ENCODE data around the gene MDN1.
A peak's percentile ranks its signal among the peaks of the same experiment; 100 is the strongest.
"Not testable (repeated sequence)": the region's sequence is repeated elsewhere in the genome, so short reads cannot be mapped to it uniquely, and the experiment has no call there.

The MDN1 gene, protein sequence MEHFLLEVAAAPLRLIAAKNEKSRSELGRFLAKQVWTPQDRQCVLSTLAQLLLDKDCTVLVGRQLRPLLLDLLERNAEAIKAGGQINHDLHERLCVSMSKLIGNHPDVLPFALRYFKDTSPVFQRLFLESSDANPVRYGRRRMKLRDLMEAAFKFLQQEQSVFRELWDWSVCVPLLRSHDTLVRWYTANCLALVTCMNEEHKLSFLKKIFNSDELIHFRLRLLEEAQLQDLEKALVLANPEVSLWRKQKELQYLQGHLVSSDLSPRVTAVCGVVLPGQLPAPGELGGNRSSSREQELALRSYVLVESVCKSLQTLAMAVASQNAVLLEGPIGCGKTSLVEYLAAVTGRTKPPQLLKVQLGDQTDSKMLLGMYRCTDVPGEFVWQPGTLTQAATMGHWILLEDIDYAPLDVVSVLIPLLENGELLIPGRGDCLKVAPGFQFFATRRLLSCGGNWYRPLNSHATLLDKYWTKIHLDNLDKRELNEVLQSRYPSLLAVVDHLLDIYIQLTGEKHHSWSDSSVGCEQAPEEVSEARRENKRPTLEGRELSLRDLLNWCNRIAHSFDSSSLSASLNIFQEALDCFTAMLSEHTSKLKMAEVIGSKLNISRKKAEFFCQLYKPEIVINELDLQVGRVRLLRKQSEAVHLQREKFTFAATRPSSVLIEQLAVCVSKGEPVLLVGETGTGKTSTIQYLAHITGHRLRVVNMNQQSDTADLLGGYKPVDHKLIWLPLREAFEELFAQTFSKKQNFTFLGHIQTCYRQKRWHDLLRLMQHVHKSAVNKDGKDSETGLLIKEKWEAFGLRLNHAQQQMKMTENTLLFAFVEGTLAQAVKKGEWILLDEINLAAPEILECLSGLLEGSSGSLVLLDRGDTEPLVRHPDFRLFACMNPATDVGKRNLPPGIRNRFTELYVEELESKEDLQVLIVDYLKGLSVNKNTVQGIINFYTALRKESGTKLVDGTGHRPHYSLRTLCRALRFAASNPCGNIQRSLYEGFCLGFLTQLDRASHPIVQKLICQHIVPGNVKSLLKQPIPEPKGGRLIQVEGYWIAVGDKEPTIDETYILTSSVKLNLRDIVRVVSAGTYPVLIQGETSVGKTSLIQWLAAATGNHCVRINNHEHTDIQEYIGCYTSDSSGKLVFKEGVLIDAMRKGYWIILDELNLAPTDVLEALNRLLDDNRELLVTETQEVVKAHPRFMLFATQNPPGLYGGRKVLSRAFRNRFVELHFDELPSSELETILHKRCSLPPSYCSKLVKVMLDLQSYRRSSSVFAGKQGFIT (N-terminal part only)

DNA sequence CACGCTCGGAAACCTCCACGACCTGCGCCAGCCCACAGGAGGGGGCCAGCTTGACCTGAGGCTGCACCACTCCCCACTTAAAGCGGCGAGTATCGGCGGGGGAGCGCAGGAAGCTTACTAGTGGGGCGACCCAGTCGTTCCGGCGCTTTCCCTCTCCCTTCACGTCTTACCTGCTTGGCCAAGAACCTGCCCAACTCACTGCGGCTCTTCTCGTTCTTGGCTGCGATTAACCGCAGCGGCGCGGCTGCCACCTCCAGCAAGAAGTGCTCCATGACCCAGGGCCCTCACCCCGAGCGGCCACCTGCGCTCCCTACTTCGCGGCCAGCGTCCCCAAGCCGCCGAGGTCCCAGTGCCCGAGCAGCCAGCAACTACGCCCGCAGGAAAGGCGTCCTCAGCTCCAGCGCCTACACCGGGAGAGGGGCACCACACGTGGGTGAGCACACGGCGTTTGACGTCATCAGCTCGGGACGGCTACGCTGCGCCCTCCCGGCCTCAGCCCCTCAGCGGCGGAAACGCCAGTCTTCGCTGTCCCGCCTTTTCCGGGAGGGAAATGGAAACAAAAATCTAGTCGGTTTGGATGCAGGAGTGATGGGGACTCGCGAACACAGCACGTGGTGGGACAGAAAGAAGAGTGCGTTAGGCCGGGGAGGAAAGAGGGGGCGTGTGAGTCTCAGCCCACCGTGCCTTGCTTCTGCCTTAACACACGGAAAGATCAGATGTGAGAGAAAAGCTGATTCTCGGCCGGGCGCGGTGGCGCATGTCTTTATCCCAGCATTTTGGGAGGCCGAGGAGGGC is at the start of gene MDN1:
Gene MDN1, minus strand, starts transcription at position 459 of the 795 bp plus-strand sequence. Its CDS starts 187 bp downstream, at position 272.
- peak; percentile 79 for DNase-seq

DNA sequence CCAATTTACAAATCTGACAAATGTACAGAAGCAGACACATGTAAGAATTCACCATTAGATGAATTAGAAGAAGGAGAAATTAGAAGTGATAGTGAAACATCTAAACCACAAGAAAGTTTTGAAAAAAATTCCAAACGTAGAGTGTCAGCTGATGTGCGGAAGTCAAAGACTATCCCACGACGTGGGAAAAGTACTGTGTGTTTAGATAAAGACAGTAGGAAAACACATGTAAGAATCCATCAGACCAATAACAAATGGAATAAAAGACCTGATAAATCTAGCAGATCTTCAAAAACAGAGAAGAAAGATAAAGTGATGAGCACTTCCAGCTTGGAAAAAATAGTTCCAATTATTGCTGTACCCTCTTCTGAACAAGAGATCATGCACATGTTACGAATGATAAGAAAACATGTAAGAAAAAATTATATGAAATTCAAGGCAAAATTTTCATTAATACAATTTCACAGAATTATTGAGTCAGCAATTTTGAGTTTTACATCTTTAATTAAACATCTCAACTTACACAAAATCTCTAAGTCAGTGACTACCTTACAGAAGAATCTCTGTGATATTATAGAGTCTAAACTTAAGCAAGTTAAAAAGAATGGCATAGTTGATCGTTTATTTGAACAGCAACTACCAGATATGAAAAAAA is 46.6 kb upstream of the MDN1 start:
- no peak for DNase-seq

DNA sequence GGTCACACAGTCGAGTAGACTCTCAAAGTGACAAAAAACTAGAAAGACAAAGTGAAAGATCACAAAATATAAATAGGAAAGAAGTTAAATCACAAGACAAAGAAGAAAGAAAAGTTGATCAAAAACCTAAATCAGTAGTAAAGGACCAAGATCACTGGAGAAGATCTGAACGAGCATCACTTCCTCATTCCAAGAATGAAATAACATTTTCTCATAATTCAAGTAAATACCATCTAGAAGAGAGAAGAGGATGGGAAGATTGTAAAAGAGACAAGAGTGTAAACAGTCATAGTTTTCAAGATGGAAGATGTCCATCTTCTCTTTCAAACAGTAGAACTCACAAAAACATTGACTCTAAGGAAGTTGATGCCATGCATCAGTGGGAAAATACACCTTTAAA is 43.1 kb upstream of the MDN1 start:
- DNase-seq: no peak

DNA sequence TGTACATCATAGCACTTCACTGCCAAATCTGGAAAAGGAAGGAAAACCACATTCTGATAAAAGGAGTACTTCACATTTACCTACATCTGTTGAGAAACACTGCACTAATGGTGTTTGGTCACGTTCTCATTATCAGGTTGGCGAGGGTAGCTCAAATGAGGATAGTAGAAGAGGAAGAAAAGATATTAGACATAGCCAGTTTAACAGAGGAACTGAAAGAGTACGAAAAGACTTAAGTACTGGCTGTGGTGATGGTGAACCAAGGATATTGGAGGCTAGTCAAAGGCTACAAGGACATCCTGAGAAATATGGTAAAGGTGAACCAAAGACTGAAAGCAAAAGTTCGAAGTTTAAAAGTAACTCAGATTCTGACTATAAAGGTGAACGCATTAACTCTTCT is 42.7 kb upstream of the MDN1 start:
- no peak for DNase-seq

DNA sequence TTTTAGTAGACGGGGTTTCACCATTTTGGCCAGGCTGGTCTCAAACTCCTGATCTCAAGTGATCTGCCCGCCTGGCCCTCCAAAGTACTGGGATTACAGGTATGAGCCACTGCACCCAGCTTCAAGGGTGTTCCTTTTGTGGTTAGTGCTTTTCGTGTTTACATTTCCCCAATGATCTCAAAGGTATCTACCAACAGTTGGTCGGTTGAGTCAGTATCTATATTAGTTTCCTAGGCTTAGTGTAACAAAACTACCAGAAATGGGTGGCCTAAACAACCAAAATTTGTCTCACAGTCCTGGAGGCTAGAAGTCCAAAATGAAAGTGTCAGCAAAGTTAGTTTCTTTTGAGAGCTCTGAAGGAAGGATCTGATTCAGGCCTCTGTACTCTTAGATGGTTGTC is 40.1 kb upstream of the MDN1 start:
- no peak for DNase-seq

DNA sequence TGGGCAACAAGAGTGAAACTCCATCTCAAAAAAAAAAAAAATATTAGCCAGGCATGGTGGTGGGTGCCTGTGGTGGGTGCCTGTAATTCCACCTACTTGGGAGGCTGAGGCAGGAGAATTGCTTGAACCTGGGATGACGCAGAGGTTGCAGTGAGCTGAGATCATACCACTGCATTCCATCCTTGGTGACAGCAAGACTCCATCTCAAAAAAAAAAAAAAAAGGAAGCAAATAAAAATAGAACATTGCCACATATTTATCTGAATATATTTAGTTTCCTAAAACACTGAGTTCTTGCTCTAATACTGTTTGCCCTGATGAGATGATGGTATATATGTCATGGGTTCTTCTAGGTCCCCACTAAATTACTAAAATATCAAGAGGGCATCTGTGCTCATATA is 38.4 kb upstream of the MDN1 start:
- no peak for DNase-seq

DNA sequence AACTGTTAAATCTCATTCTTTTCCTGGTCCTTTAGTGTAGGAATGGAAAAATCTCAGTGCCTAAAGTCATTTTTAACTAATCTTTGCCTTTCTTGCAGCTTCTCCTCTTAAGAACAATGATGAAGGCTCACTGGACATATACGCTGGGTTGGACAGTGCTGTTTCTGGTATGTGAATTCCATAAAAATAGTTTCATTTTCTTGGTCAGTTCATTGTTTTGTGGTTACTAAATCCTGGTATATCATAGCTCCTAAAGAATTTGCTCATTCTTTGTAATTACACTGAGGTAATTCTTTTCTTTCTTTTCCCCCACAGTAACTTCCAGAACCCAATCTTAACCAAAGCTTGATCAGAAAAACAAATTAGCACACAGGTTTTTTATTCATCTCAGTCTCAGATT is 33.5 kb upstream of the MDN1 start:
- no peak for DNase-seq

DNA sequence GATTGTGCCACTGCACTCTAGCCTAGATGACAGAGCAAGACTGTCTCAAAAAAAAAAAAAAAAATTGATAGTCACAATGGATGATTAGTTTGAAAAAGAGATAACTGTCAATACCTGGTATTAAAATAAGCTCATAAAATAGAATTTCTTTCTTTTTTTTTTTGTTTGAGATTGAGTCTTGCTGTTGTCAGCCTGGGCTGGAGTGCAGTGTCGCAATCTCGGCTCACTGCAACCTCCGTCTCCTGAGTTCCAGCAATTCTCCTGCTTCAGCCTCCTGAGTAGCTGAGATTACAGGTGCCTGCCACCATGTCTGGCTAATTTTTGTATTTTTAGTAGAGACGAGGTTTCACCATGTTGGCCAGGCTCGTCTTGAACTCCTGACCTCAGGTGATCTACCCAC is 27.9 kb upstream of the MDN1 start:
- DNase-seq: not testable (repeated sequence)

DNA sequence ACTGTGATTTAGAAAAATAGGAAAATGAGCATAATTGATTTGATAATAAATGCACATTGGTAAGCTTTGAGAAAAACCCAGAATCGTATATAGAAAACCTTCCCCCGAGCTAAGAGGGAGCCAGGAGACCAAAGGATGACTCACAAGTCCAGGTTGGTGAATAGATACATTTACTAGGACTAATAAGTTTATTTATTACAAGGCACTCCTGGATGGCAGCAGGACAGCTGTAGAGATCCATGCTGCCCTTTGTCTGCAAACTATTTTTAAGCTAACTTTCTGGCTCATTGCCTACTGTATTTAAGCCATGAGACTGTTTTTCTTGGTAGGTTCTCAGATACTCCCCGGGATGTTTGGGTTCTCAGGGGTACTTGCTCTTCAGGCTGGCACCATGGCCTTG is 23.5 kb upstream of the MDN1 start:
- DNase-seq: no peak

DNA sequence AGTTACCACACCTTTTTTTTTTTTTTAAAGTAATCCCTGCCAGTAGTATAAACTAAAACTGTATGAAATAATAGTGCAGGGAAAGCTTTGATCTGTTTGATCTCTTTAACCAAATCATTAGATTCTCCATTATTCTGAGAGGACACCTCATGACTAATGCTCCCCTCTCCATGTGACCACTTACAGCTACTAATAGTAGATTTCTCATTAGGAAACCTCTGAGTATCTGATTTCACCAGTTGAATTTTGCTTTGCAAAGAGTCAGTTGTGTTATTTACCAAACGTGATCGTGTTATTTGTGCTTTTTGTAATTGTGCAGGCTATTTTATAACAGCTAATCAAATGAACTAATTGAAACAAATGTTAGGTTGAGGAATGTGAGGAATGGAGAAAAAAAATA is 22.6 kb upstream of the MDN1 start:
- DNase-seq: no peak

DNA sequence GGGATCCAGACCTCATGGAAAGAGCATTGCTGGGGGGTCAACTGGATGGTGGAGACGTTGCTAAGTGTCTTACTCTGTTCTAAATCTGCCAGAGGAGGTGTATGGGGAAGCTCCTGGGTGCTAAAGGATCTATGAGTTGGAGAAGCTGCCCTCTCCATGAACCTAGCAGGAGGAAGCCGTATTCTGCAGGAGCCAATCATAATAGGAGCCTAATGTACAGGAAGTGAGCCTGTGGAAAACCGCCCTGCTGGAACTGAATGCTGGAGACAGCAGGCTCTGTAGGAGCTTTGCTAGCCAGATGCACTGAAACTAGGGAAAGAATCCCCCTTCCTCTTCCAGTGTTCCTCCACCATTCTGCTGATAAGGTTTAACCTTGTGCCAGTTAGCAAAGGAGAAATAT is 20.9 kb upstream of the MDN1 start:
- no peak for DNase-seq

DNA sequence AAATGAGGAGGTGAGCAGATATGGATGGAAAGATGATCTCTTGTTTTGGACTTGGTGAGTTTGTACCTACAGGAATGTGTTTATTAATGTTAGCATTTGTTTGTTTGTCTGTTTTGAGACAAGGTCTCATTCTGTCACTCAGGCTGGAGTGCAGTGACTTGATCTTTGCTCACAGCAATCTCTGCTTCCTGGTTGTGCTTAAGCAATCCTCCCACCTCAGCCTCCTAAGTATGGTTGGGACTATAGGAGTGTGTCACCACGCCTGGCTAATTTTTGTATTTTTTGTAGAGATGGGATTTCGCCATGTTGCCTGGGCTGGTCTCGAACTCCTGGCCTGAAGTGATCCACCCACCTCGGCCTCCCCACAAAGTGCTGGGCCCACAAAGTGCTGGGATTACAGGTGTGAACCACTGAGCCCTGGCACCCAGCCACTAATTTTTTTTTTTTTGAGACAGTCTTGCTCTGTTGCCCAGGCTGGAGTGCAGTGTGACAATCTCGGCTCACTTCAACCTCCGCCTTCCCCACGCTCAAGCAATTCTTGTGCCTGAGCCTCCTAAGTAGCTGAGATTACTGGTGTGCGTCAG is 17.1 kb upstream of the MDN1 start:
- DNase-seq: no peak

DNA sequence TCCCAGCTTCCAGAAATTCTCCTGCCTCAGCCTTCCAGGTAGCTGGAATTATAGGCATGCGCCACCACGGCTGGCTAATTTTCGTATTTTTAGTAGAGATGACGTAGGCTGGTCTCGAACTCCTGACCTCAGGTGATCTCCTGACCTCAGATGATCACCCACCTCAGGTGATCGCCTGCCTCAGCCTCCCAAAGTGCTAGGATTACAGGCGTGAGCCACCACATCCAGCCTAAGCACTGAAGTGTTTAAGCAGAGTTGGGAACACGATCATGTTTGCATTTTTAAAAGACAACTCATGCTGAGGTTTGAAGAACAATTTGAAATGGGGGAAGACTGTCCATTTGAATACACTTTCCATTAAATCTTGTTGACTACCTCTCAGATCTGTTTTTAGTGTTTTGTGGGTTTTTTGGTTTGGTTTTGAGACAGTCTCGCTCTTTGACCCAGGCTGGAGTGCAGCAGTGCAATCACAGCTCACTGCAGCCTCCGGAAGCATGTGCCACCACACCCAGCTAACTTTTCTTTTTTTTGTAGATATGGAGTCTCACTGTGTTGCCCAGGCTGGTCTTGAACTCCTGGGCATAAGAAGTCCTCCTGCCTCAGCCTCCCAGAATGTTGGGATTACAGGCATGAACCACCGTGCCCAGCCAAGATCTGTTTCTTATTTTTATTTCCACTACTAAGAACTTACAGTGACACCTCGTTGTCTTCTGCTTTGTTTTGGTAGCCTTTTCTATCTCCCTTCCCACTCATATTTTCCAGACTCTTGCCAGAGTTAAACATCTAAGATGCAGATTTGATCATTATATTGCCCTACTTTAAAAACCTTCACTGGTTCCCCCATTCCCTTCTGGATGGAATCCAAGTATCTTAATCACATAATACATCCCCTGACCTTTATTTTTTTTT is 15.5 kb upstream of the MDN1 start:
- no peak for DNase-seq

DNA sequence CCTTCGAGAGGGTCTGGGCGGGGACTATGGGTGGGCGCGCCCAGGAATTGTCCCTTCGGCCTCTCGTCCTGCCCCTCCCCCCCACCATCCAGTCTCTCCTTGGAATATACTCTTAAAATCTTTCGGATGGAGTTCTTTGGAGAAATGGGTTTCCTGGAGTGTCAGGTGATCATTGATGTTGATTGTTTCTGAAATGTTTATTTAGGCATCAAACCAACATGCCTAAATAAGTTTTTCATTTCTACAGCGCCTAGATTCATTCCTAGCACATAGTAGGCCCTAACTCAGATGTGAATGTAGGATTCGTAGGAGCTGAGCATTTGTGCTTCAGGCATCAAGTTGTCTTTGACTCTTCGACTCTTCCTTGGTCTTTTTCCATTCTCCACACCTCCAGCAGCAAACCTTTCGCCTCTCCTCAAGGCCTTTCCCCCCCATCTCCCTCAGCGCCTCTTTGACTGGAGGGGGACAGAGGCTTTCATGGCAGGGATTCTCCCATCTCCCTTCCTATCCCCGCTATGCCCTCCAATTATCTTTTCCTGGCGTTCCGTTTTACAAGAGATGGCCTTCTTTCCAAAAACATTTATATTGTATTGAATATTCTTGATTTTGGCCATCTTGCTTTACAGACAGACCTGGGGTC is 10.7 kb upstream of the MDN1 start:
- DNase-seq: no peak

DNA sequence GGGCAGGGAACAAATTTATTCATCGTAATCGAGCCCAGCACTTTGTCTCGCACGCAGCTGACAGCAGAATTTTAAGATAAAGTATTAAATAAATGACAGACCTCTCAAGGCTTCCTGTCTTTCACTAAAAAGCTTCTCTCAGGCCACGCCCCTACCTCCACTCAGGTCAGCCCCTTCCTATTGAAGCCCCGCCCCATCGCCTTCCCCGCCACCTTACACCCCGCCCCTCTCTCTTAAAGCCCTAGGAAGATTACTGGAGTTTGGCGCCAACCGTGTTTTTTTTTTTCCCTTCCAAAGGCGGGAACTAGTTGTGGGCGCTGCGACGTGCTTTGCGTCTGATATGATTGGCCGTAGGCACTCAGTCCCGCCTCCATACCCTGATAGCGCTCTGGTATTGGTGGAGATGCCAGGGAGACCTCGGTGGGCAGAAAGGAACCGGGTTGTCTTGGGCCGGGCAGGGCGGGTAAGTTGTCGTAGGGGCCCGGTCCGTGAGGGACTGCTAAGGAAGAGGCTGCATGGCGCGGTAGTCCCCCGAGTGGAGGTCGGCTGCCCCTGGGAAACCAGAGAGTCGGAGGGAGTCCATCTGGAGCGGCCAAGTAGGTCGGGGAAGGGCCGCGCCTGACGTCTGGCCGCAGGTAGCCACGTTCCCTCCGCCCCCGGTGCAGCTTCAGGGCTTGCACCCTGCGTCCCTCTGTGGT is 10.0 kb upstream of the MDN1 start, which contains the start of gene CASP8AP2:
Gene CASP8AP2, plus strand, starts transcription at position 409 of the 698 bp plus-strand sequence.
- peak; percentile 98 for DNase-seq

DNA sequence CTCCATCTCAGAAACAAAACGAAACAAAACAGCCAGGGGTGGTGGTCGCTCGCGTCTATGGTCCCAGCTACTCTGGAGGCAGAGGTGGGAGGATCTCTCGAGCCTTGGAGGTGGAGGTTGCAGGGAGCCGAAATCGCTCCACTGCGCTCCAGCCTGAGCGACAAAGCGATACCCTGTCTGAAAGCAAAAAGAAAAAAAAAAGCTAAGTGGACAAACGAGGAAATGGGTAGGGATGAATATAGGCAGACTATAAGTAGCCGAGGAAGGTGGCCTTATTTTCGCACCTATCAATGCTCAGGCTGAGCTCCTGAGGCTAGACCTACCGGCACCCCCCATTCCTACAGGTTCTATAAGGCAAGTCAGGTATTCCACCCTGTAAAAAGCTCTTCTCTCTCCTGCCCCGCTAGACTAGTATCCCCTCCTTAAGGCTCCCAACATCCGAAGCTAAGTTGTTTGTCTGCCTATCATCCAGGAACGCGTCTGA is 9.4 kb upstream of the MDN1 start:
- DNase-seq: peak; percentile 76

DNA sequence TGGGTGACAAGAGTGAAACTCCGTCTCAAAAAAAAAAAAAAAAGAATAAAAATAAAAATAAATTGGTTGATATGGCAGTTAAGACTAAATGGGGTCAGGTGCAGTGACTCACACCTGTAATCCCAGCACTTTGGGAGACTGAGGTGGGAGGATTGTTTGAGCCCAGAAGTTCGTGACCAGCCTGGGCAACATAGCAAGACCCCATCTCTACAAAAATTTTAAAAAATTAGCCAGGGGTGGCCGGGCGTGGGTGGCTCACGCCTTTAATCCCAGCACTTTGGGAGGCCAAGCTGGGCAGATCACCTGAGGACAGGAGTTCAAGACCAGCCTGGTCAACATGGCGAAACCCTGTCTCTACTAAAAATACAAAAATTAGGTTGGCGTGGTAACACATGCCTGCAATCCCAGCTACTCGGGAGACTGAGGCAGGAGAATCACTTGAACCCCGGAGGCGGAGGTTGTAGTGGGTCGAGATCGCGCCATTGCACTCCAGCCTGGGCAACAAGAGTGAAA is 8.9 kb upstream of the MDN1 start:
- DNase-seq: not testable (repeated sequence)

DNA sequence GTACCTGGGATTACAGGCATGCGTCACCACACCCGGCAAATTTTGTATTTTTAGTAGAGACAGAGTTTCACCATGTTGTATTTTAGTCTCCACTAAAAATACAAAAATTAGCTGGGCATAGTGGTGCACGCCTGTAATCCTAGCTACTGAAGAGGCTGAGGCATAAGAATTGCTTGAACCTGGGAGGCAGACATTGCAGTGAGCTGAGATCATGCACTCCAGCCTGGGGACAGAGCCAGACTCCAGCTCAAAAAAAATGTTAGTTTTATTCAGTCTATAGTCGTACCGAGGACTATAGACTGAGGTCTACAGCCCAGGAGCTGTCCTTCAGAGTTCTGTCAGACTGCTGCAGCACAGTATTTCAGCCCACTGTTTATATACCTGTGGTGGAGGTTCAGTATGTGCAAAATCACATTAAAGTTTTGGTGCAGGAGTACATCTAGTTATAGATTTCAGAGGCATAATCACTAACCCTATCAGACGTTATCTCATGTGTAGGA is 6.5 kb upstream of the MDN1 start:
- DNase-seq: no peak

DNA sequence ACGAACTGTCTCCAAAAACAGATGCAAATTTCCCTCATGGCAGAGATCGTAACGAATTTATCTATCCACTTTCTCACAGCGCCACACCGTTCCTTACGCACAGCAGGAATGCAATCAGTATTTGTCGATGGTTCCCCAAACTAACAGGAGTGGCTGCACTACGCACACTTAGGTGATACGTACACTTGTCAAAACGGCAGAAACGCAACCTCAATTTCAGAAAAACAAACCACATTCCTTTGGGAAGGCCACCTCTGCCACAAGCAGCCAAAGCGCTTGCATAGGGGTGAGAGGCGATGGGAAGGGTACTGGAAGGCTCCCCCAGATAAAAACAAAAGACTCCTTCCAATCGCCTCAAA is 638 bp downstream of the MDN1 start:
- no peak for DNase-seq
